GM06990 (cell line): Measurements from ENCODE around the gene RNF212.

Experiments
- DNase-seq: peaks from one replicate; pipeline ENCODE4 v3.0.0-alpha.2; 2011; ENCODE audit not compliant: insufficient read length; ENCODE audit errors: extremely low read depth
- H3K27me3 ChIP-seq: replicated peaks from 2 replicates; pipeline ENCODE4 v1.6.0; 2011; ENCODE audit warnings: low read length; ENCODE audit not compliant: control insufficient read depth, insufficient read depth
- H3K36me3 ChIP-seq: 2 replicates; pipeline ENCODE4 v1.5.1; 2011; ENCODE audit warnings: low read length; ENCODE audit not compliant: control insufficient read depth, insufficient read depth
- H3K4me3 ChIP-seq: replicated peaks from 2 replicates; pipeline ENCODE4 v1.5.1; 2011; ENCODE audit warnings: low read depth, mild to moderate bottlenecking, control low read depth, low read length
- TF ChIP-seq, protein P1 (sequence below): IDR thresholded peaks from 2 replicates; pipeline ENCODE4 v1.5.1; 2011; ENCODE audit warnings: low read length, control low read depth, mild to moderate bottlenecking, inconsistent platforms; ENCODE audit not compliant: insufficient read depth, poor library complexity, severe bottlenecking

Gene RNF212

DNA sequence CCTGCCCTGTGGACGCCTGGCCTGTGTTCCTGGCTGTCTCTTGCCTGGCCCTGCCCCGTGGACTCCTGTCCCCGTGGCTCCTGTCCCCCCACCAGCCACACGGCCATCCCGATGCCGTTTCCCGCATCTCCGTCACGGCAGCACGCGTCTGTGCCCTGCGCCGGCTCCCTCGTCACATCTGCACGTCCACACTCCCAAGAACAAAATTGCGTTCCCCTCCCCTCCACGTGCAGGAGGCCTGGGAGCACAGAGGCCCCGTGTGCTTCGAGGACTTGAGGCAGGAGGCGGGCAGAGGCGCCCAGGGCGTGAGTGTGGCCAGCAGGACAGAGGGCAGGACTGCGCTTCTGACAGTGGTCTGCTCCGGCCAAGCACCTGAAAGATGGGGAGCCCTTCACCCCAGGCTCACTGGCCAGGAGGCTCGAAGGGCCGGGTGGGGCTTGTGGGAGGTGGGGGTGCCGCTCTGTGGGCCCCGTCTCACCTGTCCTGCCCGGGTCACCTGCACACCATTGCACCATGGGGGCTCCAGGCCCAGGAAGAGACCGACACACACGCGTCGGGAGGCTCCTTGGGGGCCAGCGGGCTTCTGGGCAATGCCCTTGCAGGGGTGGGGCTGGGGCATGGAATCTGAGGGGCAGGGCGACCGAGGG is 84.7 kb downstream of the RNF212 start:
- TF ChIP-seq, protein P1, sequence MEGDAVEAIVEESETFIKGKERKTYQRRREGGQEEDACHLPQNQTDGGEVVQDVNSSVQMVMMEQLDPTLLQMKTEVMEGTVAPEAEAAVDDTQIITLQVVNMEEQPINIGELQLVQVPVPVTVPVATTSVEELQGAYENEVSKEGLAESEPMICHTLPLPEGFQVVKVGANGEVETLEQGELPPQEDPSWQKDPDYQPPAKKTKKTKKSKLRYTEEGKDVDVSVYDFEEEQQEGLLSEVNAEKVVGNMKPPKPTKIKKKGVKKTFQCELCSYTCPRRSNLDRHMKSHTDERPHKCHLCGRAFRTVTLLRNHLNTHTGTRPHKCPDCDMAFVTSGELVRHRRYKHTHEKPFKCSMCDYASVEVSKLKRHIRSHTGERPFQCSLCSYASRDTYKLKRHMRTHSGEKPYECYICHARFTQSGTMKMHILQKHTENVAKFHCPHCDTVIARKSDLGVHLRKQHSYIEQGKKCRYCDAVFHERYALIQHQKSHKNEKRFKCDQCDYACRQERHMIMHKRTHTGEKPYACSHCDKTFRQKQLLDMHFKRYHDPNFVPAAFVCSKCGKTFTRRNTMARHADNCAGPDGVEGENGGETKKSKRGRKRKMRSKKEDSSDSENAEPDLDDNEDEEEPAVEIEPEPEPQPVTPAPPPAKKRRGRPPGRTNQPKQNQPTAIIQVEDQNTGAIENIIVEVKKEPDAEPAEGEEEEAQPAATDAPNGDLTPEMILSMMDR, result no peak
- Histone ChIP-seq H3K27me3 (no peaks in the 10 kb centered on the region), H3K4me3 (no peak overlapping the region), H3K36me3 (no peaks in the 10 kb centered on the region)
- DNase-seq, result no peak

DNA sequence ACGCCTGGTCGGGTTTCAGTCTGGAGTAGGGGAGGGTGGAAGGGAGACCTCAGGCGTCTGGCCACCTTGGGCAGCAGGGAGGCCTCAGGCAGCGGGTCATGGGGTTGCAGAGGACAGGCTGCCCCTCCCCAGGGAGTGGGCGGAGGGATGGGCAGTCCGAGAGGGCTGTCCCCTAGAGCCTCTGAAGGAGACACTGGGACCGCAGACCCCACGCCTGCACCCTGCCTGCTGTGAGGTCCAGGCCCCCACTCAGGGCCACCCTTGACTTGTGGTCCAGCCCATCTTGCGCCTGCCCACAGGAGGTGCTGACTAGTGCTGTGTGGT is 85.5 kb downstream of the RNF212 start:
- Histone ChIP-seq H3K36me3 (no peaks in the 10 kb centered on the region), H3K27me3 (no peaks in the 10 kb centered on the region), H3K4me3 (no peak overlapping the region)
- DNase-seq, result no peak
- TF ChIP-seq, protein P1, result no peak

DNA sequence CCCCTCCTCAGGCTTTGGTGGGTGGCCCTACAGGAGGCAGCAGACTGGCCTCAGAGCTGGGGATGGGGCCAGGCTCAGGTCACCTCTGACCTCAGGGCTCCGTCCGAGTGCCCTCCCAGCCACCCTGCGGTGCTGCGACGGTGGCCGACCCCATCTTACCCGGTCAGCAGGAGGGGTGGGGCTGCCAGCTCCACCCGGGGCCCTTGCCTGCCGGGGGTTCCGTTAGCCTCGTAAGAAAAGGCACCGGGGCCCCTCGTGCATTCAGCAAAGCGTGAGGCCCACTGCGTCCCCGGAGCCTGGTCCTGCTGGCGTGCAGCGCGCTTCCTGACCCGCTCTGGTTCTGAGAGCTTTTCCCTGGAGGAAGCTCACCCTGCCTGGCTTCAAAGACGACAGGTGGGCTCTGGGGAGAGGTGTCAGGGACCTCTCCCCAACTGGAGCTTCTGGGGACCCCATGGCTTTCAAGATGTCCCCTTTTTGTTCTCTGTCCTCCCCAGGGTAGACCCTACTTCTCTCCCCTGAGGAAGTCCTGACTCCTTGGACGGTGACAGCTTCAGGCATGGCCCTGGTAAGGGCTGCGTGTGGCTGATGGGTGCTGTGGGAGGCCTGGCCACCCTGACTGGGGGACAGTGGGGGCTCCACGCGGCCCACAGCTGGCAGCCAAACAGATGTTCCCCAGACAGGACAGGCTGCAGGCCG is 86.0 kb downstream of the RNF212 start:
- H3K36me3 ChIP-seq, result no peaks in the 10 kb centered on the region

DNA sequence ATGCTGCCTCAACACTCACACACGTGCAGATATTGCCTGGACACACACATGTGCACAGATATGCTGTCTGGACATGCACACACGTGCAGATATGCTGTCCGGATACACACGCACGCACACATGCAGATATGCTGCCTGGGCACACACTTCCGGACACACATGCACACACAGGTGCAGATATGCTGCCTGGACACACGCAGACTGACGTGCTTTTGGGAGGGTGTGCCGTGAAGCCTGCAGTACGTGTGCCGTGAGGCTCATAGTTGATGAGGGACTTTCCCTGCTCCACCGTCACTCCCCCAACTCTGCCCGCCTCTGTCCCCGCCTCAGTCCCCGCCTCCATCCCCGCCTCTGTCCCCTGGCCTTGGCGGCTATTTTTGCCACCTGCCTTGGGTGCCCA is 87.2 kb downstream of the RNF212 start:
- TF ChIP-seq, protein P1, result no peak
- Histone ChIP-seq H3K36me3 (no peaks in the 10 kb centered on the region), H3K4me3 (no peak overlapping the region), H3K27me3 (no peaks in the 10 kb centered on the region)
- peak; percentile 59 for DNase-seq

More for the DNA sequence above, 86.0 kb downstream of the RNF212 start:
- TF ChIP-seq, protein P1, result no peak
- Histone ChIP-seq H3K27me3 (no peaks in the 10 kb centered on the region), H3K4me3 (no peak overlapping the region)
- DNase-seq, result no peak

DNA sequence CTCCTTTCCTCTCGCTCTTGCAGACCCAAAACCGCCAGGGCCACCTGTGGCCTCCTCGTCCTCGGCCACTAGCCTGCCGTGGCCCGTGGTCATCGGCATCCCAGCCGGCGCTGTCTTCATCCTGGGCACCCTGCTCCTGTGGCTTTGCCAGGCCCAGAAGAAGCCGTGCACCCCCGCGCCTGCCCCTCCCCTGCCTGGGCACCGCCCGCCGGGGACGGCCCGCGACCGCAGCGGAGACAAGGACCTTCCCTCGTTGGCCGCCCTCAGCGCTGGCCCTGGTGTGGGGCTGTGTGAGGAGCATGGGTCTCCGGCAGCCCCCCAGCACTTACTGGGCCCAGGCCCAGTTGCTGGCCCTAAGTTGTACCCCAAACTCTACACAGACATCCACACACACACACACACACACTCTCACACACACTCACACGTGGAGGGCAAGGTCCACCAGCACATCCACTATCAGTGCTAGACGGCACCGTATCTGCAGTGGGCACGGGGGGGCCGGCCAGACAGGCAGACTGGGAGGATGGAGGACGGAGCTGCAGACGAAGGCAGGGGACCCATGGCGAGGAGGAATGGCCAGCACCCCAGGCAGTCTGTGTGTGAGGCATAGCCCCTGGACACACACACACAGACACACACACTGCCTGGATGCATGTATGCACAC is 88.3 kb downstream of the RNF212 start:
- no peaks in the 10 kb centered on the region for H3K27me3 ChIP-seq
- TF ChIP-seq, protein P1, result no peak
- no peak for DNase-seq
- no peaks in the 10 kb centered on the region for H3K36me3 ChIP-seq
- H3K4me3 ChIP-seq, result no peak overlapping the region
